ENCODE results near the gene JMJD1C.
"Not testable (repeated sequence)": the region's sequence is repeated elsewhere in the genome, so short reads cannot be mapped to it uniquely, and the experiment has no call there.

JMJD1C gene

GRCh38 chr10:63410633-63411032 is 55.1 kb downstream of the JMJD1C start:
- DNase-seq (ENCODE audit: low read depth in 2 of 2), result no peak

- no peak for DNase-seq (ENCODE audit: low read depth in 2 of 2)
Measured at GRCh38 chr10:63409465-63410027, 56.2 kb downstream of the JMJD1C start.

- no peak for DNase-seq (ENCODE audit: low read depth in 2 of 2)
Measured at GRCh38 chr10:63407136-63407662, 58.6 kb downstream of the JMJD1C start.

GRCh38 chr10:63396133-63396761 is 69.5 kb downstream of the JMJD1C start:
- DNase-seq (ENCODE audit: low read depth in 2 of 2), result no peak

GRCh38 chr10:63393050-63393449 is 72.7 kb downstream of the JMJD1C start:
- no peak for DNase-seq (ENCODE audit: low read depth in 2 of 2)

- DNase-seq (ENCODE audit: low read depth in 2 of 2), result no peak
Measured at GRCh38 chr10:63392224-63392623, 73.6 kb downstream of the JMJD1C start.

- DNase-seq (ENCODE audit: low read depth in 2 of 2), result no peak
Measured at GRCh38 chr10:63391812-63392211, 74.0 kb downstream of the JMJD1C start.

- DNase-seq (ENCODE audit: low read depth in 2 of 2), result no peak
Measured at GRCh38 chr10:63390521-63390920, 75.3 kb downstream of the JMJD1C start.

GRCh38 chr10:63388421-63389031 is 77.3 kb downstream of the JMJD1C start:
- no peak for DNase-seq (ENCODE audit: low read depth in 2 of 2)

- no peak for DNase-seq (ENCODE audit: low read depth in 2 of 2)
Measured at GRCh38 chr10:63385254-63385653, 80.5 kb downstream of the JMJD1C start.

- DNase-seq (ENCODE audit: low read depth in 2 of 2), result no peak
Measured at GRCh38 chr10:63384675-63385074, 81.1 kb downstream of the JMJD1C start.

- DNase-seq (ENCODE audit: low read depth in 2 of 2), result no peak
Measured at GRCh38 chr10:63384001-63384400, 81.8 kb downstream of the JMJD1C start.

- no peak for DNase-seq (ENCODE audit: low read depth in 2 of 2)
Measured at GRCh38 chr10:63383141-63383540, 82.6 kb downstream of the JMJD1C start.

- DNase-seq (ENCODE audit: low read depth in 2 of 2), result no peak
Measured at GRCh38 chr10:63382066-63382465, 83.7 kb downstream of the JMJD1C start.

- DNase-seq (ENCODE audit: low read depth in 2 of 2), result not testable (repeated sequence)
Measured at GRCh38 chr10:63377305-63377661, 88.5 kb downstream of the JMJD1C start.

GRCh38 chr10:63376560-63377304 is 89.0 kb downstream of the JMJD1C start:
- no peak for DNase-seq (ENCODE audit: low read depth in 2 of 2)

- no peak for DNase-seq (ENCODE audit: low read depth in 2 of 2)
Measured at GRCh38 chr10:63375859-63376258, 89.9 kb downstream of the JMJD1C start.

- DNase-seq (ENCODE audit: low read depth in 2 of 2), result no peak
Measured at GRCh38 chr10:63375458-63375857, 90.3 kb downstream of the JMJD1C start.

GRCh38 chr10:63374991-63375390 is 90.8 kb downstream of the JMJD1C start:
- DNase-seq (ENCODE audit: low read depth in 2 of 2), result no peak

GRCh38 chr10:63373176-63373575 is 92.6 kb downstream of the JMJD1C start:
- DNase-seq (ENCODE audit: low read depth in 2 of 2), result no peak

- no peak for DNase-seq (ENCODE audit: low read depth in 2 of 2)
Measured at GRCh38 chr10:63369711-63370110, 96.1 kb downstream of the JMJD1C start.

- DNase-seq (ENCODE audit: low read depth in 2 of 2), result no peak
Measured at GRCh38 chr10:63368365-63368764, 97.4 kb downstream of the JMJD1C start.

- DNase-seq (ENCODE audit: low read depth in 2 of 2), result no peak
Measured at GRCh38 chr10:63366933-63367332, 98.8 kb downstream of the JMJD1C start.

All from stimulated activated CD4-positive, alpha-beta T cell treated with anti-CD3 and anti-CD28 coated beads, Interleukin-1b, Interleukin-23, amount 100 ng/mL, for 4 hours (primary cell).